ENCODE data around the gene EEFSEC. TPM values are rescaled to one million over a fixed set of nuclear protein-coding genes. Genes with fewer than 3 reads are reported as not detected.

The EEFSEC gene
- total RNA-seq, 1 experiment from 2014 or later: 9.5 TPM

DNA sequence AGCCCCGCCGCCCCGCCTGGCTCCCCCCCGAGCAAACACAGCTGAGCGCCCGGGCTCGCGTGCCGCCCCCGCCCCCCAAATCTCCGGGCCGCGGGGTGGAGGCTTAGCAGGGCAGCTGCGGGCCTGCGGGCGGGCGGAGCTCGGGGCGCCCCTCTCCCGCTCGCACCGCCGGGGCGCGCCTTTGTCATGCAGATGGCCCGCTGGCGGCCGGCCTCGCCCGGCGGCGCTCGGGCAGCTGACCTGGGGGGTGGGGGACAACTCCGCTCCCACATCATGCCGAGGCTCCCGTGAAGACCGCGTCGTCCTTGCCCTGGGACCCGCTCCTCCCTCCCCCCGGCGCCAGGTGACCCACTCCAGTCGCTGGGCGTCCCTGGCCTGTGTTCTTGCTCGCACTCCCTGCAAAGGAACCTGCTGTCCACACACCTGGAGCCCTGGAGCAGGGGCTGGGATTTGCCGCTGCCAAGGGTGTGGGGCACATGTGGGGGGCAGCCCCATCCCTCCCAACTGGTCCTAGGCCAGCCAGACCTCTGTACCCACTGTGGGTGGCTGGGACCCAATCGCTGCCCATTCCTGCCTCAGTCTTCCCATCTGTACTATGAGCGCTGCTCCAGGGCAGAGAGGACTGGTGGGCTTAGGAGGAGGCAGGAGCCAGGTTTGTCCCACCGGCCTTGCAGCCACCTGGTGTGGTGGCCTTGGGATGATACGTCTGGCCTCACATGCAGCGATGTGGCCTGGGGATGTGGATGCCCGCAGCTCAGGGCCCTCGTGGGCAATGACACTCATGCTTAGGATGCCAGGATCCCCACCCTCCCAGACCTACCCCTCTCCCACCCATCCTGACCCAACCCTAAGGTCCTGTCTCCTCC is 279.9 kb downstream of the EEFSEC start:
- H3K23me2 ChIP-seq (ENCODE audit: insufficient read length, low read depth, low read length, poor library complexity, severe bottlenecking): peaks cover 7% of the 10 kb centered on the region
- peak overlapping the region; percentile 43; the same call in 1 of the 2 replicates for H3K14ac ChIP-seq (ENCODE audit: insufficient read depth, low read length)
- H3K4me3 Mint-ChIP-seq: peak overlapping the region; percentile 41 to 72
- DNase-seq: peak; percentile 74
- H2BK120ac ChIP-seq (ENCODE audit: low read depth, low read length, poor library complexity, severe bottlenecking): no peak overlapping the region
- peak overlapping the region; percentile 29 for H4K91ac ChIP-seq (ENCODE audit: insufficient read length, low read depth, low read length)
- H3K27ac ChIP-seq (ENCODE audit: insufficient read length, low read depth, low read length): no peak overlapping the region
- H2BK20ac ChIP-seq (ENCODE audit: low read depth, low read length, poor library complexity, severe bottlenecking): no peak overlapping the region
- no peaks in the 10 kb centered on the region for H3K79me2 ChIP-seq (ENCODE audit: insufficient read depth, low read length)
- no peak overlapping the region for H3K4ac ChIP-seq (ENCODE audit: low read depth, low read length)
- no peak overlapping the region for H3K9ac ChIP-seq (ENCODE audit: extremely low read depth, insufficient read length, low read length)
- H4K8ac ChIP-seq (replicated peaks; ENCODE audit: insufficient read length, low read depth, low read length): no peak overlapping the region
- H2BK12ac ChIP-seq (ENCODE audit: insufficient read length, low read depth, low read length): no peak overlapping the region
- no peak overlapping the region for H2BK15ac ChIP-seq (ENCODE audit: low read depth, low read length)
- no peak overlapping the region for H2AK5ac ChIP-seq (ENCODE audit: insufficient read length, low read length)
- peaks cover 2% of the 10 kb centered on the region; the same call in 1 of the 2 replicates for H3K4me1 ChIP-seq (ENCODE audit: insufficient read depth, low read length)
- no peaks in the 10 kb centered on the region for H3K9me3 ChIP-seq (ENCODE audit: control insufficient read depth, low read depth, low read length)
- no peak overlapping the region for H3K23ac ChIP-seq (ENCODE audit: insufficient read length, low read depth, low read length)
- H3K27me3 ChIP-seq (ENCODE audit: insufficient read depth, low read length): peaks cover 15% of the 10 kb centered on the region; the same call in 1 of the 2 replicates
- no peaks in the 10 kb centered on the region for H4K20me1 ChIP-seq (ENCODE audit: control insufficient read depth, insufficient read depth, insufficient read length)
- no peaks in the 10 kb centered on the region; a peak in 1 of 5 replicates for H3K9me3 Mint-ChIP-seq
- WGBS (ENCODE audit: extremely low coverage, insufficient read length, low lambda C conversion rate): no CpG with 5 or more reads among the region's 53 CpGs
- peak overlapping the region; percentile 76 for H3K4me2 ChIP-seq (ENCODE audit: insufficient read depth, insufficient read length, low read length)
- H3K79me1 ChIP-seq (ENCODE audit: insufficient read depth, low read depth, low read length, poor library complexity, severe bottlenecking): no peaks in the 10 kb centered on the region
- no peak overlapping the region for H4K5ac ChIP-seq (ENCODE audit: insufficient read length, low read depth, low read length)
- TF ChIP-seq, protein P1, sequence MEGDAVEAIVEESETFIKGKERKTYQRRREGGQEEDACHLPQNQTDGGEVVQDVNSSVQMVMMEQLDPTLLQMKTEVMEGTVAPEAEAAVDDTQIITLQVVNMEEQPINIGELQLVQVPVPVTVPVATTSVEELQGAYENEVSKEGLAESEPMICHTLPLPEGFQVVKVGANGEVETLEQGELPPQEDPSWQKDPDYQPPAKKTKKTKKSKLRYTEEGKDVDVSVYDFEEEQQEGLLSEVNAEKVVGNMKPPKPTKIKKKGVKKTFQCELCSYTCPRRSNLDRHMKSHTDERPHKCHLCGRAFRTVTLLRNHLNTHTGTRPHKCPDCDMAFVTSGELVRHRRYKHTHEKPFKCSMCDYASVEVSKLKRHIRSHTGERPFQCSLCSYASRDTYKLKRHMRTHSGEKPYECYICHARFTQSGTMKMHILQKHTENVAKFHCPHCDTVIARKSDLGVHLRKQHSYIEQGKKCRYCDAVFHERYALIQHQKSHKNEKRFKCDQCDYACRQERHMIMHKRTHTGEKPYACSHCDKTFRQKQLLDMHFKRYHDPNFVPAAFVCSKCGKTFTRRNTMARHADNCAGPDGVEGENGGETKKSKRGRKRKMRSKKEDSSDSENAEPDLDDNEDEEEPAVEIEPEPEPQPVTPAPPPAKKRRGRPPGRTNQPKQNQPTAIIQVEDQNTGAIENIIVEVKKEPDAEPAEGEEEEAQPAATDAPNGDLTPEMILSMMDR (conservative IDR thresholded peaks at IDR 0.05): no peak
- H3K36me3 Mint-ChIP-seq (ENCODE audit: insufficient read depth in 1 of 3, low read depth in 3 of 3): no peaks in the 10 kb centered on the region; a peak in 2 of 7 replicates
- no peak overlapping the region for H2BK5ac ChIP-seq (ENCODE audit: insufficient read length, low read length)
- H3K56ac ChIP-seq (ENCODE audit: insufficient read length, low read depth, low read length): no peak overlapping the region
- peaks cover 46 to 60% of the 10 kb centered on the region in 2 experiments for H3K4me1 Mint-ChIP-seq
- no peak overlapping the region for H3T11ph ChIP-seq (ENCODE audit: low read length)
- H3K18ac ChIP-seq (ENCODE audit: insufficient read length, low read depth, low read length): no peak overlapping the region
- H3K27me3 Mint-ChIP-seq (ENCODE audit: low read depth): peaks cover 79% of the 10 kb centered on the region
- no peak overlapping the region for H2AFZ ChIP-seq (ENCODE audit: low read length)
- no peak overlapping the region for H3K27ac Mint-ChIP-seq
